Parietal lobe (tissue), 2 donors: ENCODE measurements around the gene FAM98A. TPM values are rescaled to one million over a fixed set of nuclear protein-coding genes. Genes with fewer than 3 reads are reported as not detected.

ENCODE experiments used
- small RNA-seq: library from RNA; depleted of rRNA; stranded (forward); fragments of <200 nt; gene quantifications from one replicate; pipeline ENCODE3, GENCODE V24; 2014; ENCODE audit warnings: low replicate concordance
- total RNA-seq: library from RNA; depleted of rRNA; stranded (reverse); fragments of >200 nt; gene quantifications from one replicate; pipeline ENCODE4 v1.2.3, GENCODE V29; 2014

The FAM98A gene
- 28.8 TPM for total RNA-seq

GRCh38 chr2:33599175-33599942, at the start of gene FAM98A:
Gene FAM98A, minus strand, starts transcription at chr2:33599299. Its CDS starts 78 bp downstream, at chr2:33599221.

Small RNA genes lying within 50 kb of the gene (small RNA-seq; reads per million reads assigned to genes)
- not detected for gene ATP6V0E1P3

Other genes starting within 250 kb of the FAM98A start
- gene RASGRP3, start 122.7 kb downstream of the FAM98A start, total RNA-seq: 12.2 TPM